ENCODE measurements around the gene NCEH1. TPM values are rescaled to one million over a fixed set of nuclear protein-coding genes. Genes with fewer than 3 reads are reported as not detected.

Gene NCEH1
- total and polyA plus RNA-seq, 2 of the 13 experiments (the other 11 are each of a cell fraction or from before 2014, with no cell fraction given), result 12.9 to 21.4 TPM

DNA sequence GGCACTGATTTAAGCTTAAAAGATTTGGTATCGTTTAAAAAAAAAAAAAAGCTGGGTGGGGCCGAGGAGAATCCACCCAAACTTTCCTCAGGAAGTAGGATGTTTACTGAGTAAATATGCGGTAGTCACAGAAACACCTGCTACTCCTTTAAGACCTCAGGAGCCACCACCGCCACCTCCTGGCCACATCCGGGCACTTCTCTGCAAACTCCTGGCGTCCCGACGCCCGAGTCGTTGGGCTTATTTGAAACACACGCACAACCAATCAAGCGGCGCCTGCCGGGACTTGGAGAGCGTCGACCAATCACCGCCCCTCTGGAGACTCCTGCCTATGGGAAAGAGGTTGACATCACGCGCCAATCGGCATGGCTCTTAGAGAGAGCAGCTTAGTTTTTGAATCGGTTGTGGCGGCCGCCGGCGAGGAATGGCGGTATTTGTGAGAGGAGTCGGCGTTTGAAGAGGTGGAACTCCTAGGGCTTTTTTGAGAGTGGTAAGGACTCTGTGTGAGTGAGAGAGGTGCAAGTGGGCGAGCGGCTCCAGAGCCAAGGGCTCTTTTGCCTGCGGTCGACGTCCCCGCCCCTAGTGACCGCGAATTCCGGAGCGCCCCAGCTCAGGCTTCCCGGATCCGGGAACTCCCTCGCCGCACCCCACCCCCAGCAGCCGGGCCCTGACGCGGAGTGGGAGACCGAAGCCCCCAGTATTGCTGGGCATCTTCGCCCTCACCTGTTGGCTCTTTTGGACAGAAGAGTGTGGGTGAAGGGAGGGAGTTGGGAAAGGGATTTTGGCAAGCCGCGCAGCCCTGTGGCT is 39.7 kb upstream of the NCEH1 start, which contains the start of gene ECT2 (continued):
- TF ChIP-seq, protein P1, sequence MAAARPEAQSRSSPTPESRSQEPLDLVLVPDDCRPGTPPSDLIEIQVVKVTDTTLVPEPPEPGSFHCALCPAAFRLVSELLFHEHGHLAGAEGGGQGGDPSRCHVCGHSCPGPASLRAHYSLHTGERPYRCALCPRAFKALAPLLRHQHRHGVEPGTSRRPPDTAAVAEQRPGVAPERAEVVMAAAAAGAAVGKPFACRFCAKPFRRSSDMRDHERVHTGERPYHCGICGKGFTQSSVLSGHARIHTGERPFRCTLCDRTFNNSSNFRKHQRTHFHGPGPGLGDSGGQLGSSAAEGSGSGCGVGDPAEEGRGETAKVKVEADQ (CRISPR knock-in tag; IDR thresholded peaks at IDR 0.05; ENCODE audit: borderline replicate concordance), result no peak
- peak; percentile 87 for TF ChIP-seq SIN3B (IDR thresholded peaks at IDR 0.05; ENCODE audit: low read length)
- TF ChIP-seq PHF20 (CRISPR knock-in tag; IDR thresholded peaks at IDR 0.05), result peak; percentile 37; the same call in 1 of the 2 replicates
- TF ChIP-seq, protein P2, sequence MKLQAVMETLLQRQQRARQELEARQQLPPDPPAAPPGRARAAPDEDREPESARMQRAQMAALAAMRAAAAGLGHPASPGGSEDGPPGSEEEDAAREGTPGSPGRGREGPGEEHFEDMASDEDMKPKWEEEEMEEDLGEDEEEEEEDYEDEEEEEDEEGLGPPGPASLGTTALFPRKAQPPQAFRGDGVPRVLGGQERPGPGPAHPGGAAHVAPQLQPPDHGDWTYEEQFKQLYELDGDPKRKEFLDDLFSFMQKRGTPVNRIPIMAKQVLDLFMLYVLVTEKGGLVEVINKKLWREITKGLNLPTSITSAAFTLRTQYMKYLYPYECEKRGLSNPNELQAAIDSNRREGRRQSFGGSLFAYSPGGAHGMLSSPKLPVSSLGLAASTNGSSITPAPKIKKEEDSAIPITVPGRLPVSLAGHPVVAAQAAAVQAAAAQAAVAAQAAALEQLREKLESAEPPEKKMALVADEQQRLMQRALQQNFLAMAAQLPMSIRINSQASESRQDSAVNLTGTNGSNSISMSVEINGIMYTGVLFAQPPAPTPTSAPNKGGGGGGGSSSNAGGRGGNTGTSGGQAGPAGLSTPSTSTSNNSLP (IDR thresholded peaks at IDR 0.05; ENCODE audit: low read depth, low read length), result no peak
- TF ChIP-seq SNRNP70 (IDR thresholded peaks at IDR 0.05; ENCODE audit: low read depth, low read length), result no peak
- no peak for TF ChIP-seq NFE2L2 (IDR thresholded peaks at IDR 0.05; ENCODE audit: low read length)
- peak; percentile 97 for TF ChIP-seq ETV5 (CRISPR knock-in tag; IDR thresholded peaks at IDR 0.05; ENCODE audit: borderline replicate concordance)
- TF ChIP-seq ZNF331 (CRISPR knock-in tag; IDR thresholded peaks at IDR 0.05), result 0 out of 2 replicates have a peak, but pooled peaks have one; percentile 8
- TF ChIP-seq SNAI1 (CRISPR knock-in tag; IDR thresholded peaks at IDR 0.05; ENCODE audit: borderline replicate concordance), result peak; percentile 96; the same call in 1 of the 2 replicates
- TF ChIP-seq, protein P3, sequence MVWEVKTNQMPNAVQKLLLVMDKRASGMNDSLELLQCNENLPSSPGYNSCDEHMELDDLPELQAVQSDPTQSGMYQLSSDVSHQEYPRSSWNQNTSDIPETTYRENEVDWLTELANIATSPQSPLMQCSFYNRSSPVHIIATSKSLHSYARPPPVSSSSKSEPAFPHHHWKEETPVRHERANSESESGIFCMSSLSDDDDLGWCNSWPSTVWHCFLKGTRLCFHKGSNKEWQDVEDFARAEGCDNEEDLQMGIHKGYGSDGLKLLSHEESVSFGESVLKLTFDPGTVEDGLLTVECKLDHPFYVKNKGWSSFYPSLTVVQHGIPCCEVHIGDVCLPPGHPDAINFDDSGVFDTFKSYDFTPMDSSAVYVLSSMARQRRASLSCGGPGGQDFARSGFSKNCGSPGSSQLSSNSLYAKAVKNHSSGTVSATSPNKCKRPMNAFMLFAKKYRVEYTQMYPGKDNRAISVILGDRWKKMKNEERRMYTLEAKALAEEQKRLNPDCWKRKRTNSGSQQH (CRISPR knock-in tag; IDR thresholded peaks at IDR 0.05; ENCODE audit: low read depth), result peak; percentile 71; the same call in 1 of the 2 replicates
- TF ChIP-seq TMF1 (CRISPR knock-in tag; IDR thresholded peaks at IDR 0.05; ENCODE audit: low read depth), result no peak
- TF ChIP-seq ZNF747 (CRISPR knock-in tag; IDR thresholded peaks at IDR 0.05; ENCODE audit: borderline replicate concordance), result 0 out of 2 replicates have a peak, but pooled peaks have one; percentile 39
- no peak for TF ChIP-seq ZNF761 (CRISPR knock-in tag; conservative IDR thresholded peaks at IDR 0.05)
- no peak for TF ChIP-seq ZNF225 (CRISPR knock-in tag; IDR thresholded peaks at IDR 0.05)
- TF ChIP-seq TCF12 (IDR thresholded peaks at IDR 0.05), result no peak
- no peak for TF ChIP-seq TCF12 (CRISPR knock-in tag; IDR thresholded peaks at IDR 0.05)
- TF ChIP-seq ZMYM4 (CRISPR knock-in tag; IDR thresholded peaks at IDR 0.05), result peak; percentile 98
- TF ChIP-seq KDM1A (CRISPR knock-in tag; IDR thresholded peaks at IDR 0.05), result no peak
- no peak for TF ChIP-seq U2AF2 (IDR thresholded peaks at IDR 0.05; ENCODE audit: low read depth, low read length)
